Ectodermal cell (in vitro differentiated cells): ENCODE results near the gene BABAM2.
A peak's percentile ranks its signal among the peaks of the same experiment; 100 is the strongest.

Experiments
- H3K27ac ChIP-seq: 2 replicates; pipeline ENCODE4 v1.7.0; 2013; ENCODE audit warnings: mild to moderate bottlenecking, low read depth, low read length; ENCODE audit not compliant: insufficient read depth, poor library complexity, severe bottlenecking
- H3K27me3 ChIP-seq: 2 replicates; pipeline ENCODE4 v1.7.0; 2013; ENCODE audit warnings: mild to moderate bottlenecking, low read length; ENCODE audit not compliant: insufficient read depth, control insufficient read depth, poor library complexity, severe bottlenecking
- H3K36me3 ChIP-seq: one replicate; pipeline ENCODE4 v1.7.0; 2013; ENCODE audit warnings: low read length; ENCODE audit not compliant: control insufficient read depth, insufficient read depth
- H3K4me1 ChIP-seq: one replicate; pipeline ENCODE4 v1.7.0; 2013; ENCODE audit warnings: low read length; ENCODE audit not compliant: control insufficient read depth, insufficient read depth
- H3K4me3 ChIP-seq: 2 replicates; pipeline ENCODE4 v1.7.0; 2013; ENCODE audit warnings: low read depth, low read length, control low read depth; ENCODE audit not compliant: insufficient read depth
- H3K9me3 ChIP-seq: 2 replicates; pipeline ENCODE4 v1.7.0; 2013; ENCODE audit warnings: mild to moderate bottlenecking, low read length, moderate library complexity; ENCODE audit not compliant: control insufficient read depth
- WGBS, 2 experiments: methylation state at CpG; one replicate each; pipeline ENCODE4 v1.1.7; 2013; ENCODE audit warnings: missing lambda C conversion rate in 2 of 2; 5-methylcytosine and 5-hydroxymethylcytosine counted together

Gene BABAM2

DNA sequence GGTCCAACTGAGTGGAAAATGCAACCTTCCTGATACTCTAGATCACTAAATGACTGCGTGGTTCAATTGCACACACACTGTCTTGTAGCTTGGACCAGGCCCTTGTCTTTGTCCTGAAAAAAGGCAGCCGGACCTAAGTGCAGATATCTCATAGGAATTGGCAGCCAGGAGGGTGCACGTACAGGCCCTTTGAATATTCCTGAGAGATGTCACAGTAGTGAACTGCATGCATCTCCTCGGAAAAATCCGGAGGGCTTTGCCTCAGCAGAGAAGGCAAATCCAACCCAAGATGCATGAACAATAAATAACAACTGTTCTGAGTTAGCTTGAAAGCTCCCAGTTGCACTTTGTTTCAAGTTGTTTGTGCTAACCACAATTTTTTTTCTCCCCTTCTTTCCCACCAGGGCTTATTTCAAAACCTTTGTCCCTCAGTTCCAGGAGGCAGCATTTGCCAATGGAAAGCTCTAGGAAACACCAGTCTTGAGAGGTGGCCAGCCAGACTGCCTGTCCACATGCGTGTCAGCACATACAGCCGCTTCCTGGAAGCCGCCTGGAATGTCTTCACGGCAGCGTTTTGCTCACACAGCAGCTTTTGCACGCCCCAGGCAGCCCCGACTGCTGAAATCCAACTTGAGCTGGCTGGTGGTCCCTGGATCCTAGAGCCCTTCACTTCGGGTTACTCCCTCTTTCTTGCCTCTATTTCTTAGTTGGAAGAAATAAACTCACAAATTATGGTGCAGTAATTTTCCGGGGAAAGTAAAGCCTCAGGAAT lies 447.7 kb downstream of the BABAM2 start:
- Histone ChIP-seq H3K4me3 (no peak overlapping the region), H3K27ac (peak overlapping the region; percentile 88), H3K4me1 (peaks cover 34% of the 10 kb centered on the region), H3K36me3 (no peaks in the 10 kb centered on the region), H3K9me3 (no peaks in the 10 kb centered on the region), H3K27me3 (no peaks in the 10 kb centered on the region)
- 57 to 61% methylated on average over 14 of the region's 14 CpGs for WGBS, 2 experiments

DNA sequence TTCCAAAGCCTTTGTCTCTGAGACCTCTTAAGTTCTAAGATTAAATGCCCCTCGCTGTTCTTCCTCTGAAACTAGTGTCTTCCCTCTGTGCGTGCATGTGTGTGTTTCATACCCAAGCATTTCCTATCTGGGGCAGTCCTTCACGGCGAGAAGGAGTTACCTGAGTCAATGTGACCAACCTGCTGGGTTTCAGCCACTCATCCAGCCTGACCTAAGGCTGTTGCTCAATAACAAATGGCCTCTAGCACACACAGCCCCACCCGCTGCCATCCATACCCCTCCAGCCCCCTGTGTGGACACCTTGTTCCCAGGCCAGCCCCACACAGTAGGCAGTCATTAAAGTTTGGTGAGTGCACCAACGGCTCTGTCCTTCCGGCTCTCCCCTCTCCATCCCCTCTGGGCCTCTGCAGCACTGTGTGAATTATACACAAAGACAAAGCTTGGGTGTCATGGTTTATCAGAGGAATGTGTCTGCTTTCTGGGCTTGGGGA lies 448.3 kb downstream of the BABAM2 start:
- Histone ChIP-seq H3K27ac (peak overlapping the region; percentile 88), H3K4me1 (peaks cover 36% of the 10 kb centered on the region), H3K36me3 (no peaks in the 10 kb centered on the region), H3K4me3 (no peak overlapping the region), H3K9me3 (no peaks in the 10 kb centered on the region), H3K27me3 (no peaks in the 10 kb centered on the region)
- 63 to 66% methylated on average over 7 of the region's 7 CpGs for WGBS, 2 experiments

DNA sequence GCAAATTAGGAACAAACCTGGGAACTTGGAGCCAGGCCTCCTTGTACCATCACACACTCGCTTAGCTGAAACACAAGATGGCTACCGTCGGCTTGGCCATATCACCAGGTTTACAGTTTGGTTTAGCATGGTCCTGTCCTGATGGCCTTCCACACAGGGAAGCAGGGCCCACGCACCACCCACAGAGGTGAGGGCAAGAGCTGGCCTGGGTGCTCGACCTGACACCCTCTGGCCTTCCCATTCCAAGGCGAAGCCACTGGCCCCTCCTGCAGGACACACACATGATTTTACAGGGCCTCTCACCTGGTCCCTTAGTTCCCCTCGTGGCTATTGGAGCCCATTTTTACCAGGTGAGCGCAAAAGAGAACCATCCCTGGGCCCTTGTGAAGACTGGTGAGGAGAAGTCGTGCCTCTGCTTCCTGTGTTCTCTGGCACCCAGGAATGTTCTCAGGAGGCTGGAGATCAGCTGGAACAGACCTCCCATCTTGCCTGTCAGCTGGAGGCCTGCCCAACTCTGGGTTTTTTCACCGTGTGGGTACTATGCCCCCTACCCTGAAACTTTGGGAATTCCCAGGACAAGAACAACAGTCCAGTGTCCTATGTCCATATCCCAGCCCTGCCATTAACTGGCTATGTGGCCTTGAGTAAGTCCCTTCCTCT lies 449.1 kb downstream of the BABAM2 start:
- no peak overlapping the region for H3K27ac ChIP-seq
- no peak overlapping the region for H3K4me3 ChIP-seq

DNA sequence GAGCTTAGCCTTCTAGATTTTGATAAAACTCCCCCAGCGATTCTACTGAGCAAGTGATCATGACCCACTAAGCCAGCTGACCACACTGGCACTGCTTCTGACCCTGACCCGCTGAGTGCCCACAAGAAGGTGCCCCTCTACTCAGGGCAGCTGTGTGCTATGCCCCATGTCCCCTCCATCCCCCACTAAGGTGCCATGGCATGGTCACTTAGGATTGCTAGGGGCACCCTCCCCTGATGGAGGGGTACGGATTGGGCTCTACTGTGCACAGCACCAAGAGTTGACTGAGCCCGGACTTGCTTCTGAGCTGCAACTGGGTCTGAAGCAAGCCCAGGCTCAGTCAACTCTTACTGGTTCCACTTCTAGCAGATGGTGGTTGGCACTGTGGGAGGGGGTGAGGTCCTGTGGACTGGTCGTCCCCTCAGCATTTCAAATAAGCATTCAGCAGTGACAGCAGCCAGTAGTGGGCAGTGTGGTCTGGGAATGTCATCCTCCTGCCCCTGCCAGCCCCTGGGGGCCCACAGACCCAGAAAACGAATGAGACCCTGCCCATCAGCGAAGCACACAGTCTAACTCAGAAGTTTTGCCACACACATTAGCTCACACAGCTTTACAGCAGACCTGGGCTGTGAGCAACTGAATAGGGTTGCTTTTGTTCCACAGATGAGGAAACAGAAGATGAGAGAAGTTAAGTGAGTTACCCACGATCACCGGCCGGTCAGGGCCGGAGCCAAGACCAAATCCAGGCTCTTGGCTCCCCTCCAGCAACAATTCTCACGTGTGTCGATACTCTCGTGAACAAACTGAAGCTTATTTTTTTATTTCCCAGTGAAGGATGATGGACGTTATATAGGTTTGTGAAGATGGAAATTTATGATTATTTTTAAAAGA lies 450.0 kb downstream of the BABAM2 start:
- Histone ChIP-seq H3K36me3 (no peaks in the 10 kb centered on the region), H3K27ac (no peak overlapping the region), H3K4me3 (no peak overlapping the region), H3K4me1 (peaks cover 49% of the 10 kb centered on the region), H3K27me3 (no peaks in the 10 kb centered on the region), H3K9me3 (no peaks in the 10 kb centered on the region)
- WGBS, 2 experiments, result 82 to 84% methylated on average over 15 of the region's 15 CpGs

More for the DNA sequence above, 449.1 kb downstream of the BABAM2 start:
- H3K4me1 ChIP-seq, result peaks cover 41% of the 10 kb centered on the region
- no peaks in the 10 kb centered on the region for H3K27me3 ChIP-seq
- WGBS, 2 experiments, result 90 to 93% methylated on average over 10 of the region's 10 CpGs
- no peaks in the 10 kb centered on the region for H3K36me3 ChIP-seq
- no peaks in the 10 kb centered on the region for H3K9me3 ChIP-seq

DNA sequence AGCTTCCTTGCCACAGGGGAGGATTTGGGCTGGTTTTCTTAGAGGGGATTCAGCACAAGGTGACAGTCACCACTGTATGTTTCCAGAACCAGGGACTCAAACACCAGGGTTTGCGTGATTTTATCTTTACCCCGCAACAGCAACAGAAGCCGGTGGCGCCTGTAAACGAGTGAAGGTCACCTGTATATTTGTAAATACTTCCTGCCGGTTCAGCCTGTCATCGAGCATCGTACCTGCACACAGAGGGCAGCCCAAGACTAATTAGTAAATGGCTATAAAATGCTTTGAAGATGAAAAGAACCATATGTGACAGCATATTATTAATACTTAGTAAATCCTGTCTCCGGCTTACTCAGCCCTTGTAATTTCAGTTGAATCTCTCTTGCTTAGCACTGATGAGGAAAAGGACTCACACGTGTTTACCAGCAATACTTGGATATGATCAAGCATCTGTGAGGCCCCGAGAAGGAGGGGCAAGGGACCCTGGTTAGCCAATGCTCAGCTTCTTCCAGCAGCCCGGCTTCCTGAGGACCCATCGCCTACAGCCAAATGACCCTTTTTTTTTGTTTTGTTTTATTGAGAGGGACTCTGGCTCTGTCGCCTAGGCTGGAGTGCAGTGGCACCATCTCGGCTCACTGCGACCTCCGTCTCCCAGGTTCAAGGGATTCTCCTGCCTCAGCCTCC lies 450.8 kb downstream of the BABAM2 start:
- Histone ChIP-seq H3K36me3 (no peaks in the 10 kb centered on the region), H3K27ac (no peak overlapping the region), H3K4me3 (no peak overlapping the region), H3K4me1 (peaks cover 50% of the 10 kb centered on the region), H3K9me3 (no peaks in the 10 kb centered on the region), H3K27me3 (no peaks in the 10 kb centered on the region)
- WGBS, 2 experiments, result 89% methylated on average over 17 of the region's 17 CpGs

DNA sequence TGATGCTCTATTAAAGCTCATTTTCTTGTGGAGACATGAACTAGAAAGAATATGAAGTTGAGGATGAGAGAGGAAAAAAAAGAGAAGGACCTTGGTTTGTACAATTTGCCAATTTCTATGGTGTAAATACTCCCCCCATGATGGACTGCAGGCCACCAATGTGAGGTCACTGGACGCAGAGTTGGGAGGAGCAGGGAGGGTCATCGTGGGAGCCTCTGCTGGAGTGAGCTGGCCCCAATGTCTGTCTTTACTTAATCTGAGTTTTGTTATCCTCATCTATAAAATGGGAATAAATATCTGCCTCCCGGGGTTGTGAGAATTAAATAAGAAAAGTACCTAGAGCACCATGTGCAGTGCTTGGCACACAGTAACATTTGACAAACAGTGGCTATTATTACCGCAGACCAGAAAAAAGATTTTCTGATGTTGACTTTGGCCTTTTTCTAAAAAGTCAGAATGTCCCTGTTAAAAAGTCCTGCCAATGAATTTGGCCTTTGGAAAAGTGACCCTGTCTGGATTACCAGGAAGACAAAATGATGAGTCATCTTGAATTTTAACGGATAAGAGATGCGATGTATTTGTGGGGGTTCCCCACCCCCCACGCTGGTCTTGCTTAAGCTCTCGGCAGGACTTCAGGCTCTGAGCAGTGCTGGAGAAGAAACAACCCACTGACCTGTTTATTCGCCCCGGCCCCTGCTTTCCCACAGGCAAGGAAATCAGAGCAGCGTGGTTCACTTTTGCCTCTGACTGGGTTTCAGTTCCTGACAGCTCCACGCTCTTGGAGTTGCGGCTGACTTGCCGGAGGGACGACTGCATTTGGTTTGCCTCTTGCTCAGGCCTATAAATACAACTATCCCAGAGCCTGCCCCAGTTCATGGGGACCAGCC lies 451.8 kb downstream of the BABAM2 start:
- peaks cover 50% of the 10 kb centered on the region for H3K4me1 ChIP-seq
- 58 to 59% methylated on average over 15 of the region's 15 CpGs for WGBS, 2 experiments
- no peak overlapping the region for H3K27ac ChIP-seq
- H3K36me3 ChIP-seq, result no peaks in the 10 kb centered on the region
- H3K27me3 ChIP-seq, result no peaks in the 10 kb centered on the region
- no peak overlapping the region for H3K4me3 ChIP-seq
- no peaks in the 10 kb centered on the region for H3K9me3 ChIP-seq

DNA sequence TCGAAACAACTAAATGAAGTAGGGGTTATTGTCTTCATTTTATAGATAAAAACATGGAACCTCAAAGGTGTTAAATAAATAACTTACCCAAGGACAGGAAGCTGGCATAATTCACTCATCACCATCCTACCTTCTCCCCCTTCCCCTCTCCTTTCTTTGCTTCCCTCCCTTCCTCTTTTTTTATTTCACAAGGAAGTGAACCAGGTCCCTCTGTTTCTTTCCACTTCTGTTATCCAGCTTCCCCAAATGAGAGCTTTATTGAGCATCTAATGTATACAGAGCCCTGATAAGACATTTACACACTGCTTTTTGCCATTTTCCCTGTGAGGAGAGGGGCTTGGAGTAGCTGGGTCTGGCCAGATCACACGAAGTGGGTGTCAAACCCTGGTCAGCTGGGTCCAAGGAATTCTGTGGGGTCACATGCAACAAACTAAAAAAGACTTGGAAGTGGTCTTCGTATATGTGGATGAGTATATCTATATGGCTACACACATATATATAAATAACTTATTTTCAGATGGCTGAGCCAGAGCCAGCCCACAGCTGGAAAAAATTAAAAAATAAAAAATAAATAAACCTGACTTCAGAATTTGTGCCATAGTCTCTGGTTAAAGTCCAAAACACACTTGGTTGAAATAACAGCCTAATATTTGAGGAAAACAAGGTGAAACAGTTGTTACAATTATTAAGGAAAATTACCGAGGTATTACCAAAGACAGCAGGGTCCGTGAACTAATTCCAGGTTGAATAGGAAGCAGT lies 452.8 kb downstream of the BABAM2 start:
- Histone ChIP-seq H3K36me3 (no peaks in the 10 kb centered on the region), H3K4me3 (no peak overlapping the region), H3K27ac (no peak overlapping the region), H3K27me3 (no peaks in the 10 kb centered on the region), H3K4me1 (peaks cover 40% of the 10 kb centered on the region), H3K9me3 (no peaks in the 10 kb centered on the region)
- WGBS, 2 experiments, result 86% methylated on average over 3 to 4 of the region's 5 CpGs

DNA sequence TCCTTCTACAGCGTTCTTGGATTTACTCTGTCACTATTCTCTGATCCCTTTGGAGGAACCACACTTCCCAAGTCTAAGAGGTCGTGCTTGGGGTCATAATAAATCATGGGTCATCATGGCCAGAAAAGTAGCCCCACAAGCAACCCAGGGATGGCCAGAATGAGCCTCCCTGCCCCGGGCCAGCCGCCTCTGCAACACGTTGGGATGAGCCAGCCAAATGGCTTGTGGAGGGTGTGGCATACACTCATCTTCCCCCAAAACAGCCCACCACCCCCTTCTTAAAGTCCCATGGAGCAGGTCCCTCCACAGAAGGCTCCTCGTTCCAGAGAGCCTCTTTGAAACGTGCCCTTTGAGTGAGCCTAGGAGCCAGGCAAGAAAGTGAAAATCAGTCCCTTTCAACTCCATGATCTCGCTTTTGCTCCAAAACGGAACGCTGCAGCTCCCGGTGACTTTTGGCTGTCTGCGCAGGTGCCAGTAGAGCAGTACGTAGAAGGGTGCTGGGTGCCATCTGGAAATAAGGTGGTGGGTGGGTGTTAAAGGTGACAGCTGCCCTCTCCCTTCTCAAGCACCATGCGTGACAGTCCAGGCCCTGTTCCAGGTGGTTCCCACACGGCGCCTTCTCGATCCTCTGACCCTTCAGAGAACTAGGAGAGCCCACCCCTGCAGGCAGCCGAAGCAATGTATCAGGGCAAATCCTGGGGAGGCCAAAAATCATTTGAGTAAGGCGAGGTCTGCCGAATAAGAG lies 453.6 kb downstream of the BABAM2 start:
- H3K27ac ChIP-seq, result no peak overlapping the region
- 90 to 92% methylated on average over 20 of the region's 20 CpGs for WGBS, 2 experiments
- H3K4me3 ChIP-seq, result no peak overlapping the region
- H3K4me1 ChIP-seq, result peaks cover 33% of the 10 kb centered on the region
- H3K36me3 ChIP-seq, result no peaks in the 10 kb centered on the region
- H3K27me3 ChIP-seq, result no peaks in the 10 kb centered on the region
- H3K9me3 ChIP-seq, result no peaks in the 10 kb centered on the region
